H9 (cell line): ENCODE results near the gene ZNF79. TPM values are rescaled to one million over a fixed set of nuclear protein-coding genes. Genes with fewer than 3 reads are reported as not detected.

Source experiments
- DNase-seq: peaks from one replicate; pipeline ENCODE4 v3.0.0-alpha.2; 2017
- H2AFZ ChIP-seq: one replicate; pipeline ENCODE4 v1.6.1; 2013; ENCODE audit warnings: mild to moderate bottlenecking, low read length, control low read depth, moderate library complexity
- H2AK5ac ChIP-seq: 2 replicates; pipeline ENCODE4 v1.6.1; 2013; ENCODE audit warnings: low read length, control low read depth, mixed read lengths; ENCODE audit not compliant: insufficient read length
- H2BK120ac ChIP-seq: one replicate; pipeline ENCODE4 v1.6.1; 2013; ENCODE audit warnings: low read depth, mild to moderate bottlenecking, low read length, control low read depth, inconsistent platforms; ENCODE audit not compliant: poor library complexity, severe bottlenecking
- H2BK12ac ChIP-seq: 2 replicates; pipeline ENCODE4 v1.6.1; 2013; ENCODE audit warnings: low read length, control low read depth, mixed read lengths, low read depth; ENCODE audit not compliant: insufficient read length
- H2BK15ac ChIP-seq: 2 replicates; pipeline ENCODE4 v1.6.1; 2013; ENCODE audit warnings: low read depth, low read length, control low read depth
- H2BK20ac ChIP-seq: one replicate; pipeline ENCODE4 v1.6.1; 2013; ENCODE audit warnings: low read depth, mild to moderate bottlenecking, low read length, control low read depth, inconsistent platforms; ENCODE audit not compliant: poor library complexity, severe bottlenecking
- H2BK5ac ChIP-seq: 2 replicates; pipeline ENCODE4 v1.6.1; 2013; ENCODE audit warnings: low read length, control low read depth, mixed read lengths; ENCODE audit not compliant: insufficient read length
- H3K14ac ChIP-seq: 2 replicates; pipeline ENCODE4 v1.6.1; 2013; ENCODE audit warnings: low read length, control low read depth; ENCODE audit not compliant: insufficient read depth
- H3K18ac ChIP-seq: 2 replicates; pipeline ENCODE4 v1.6.1; 2013; ENCODE audit warnings: low read depth, mild to moderate bottlenecking, mixed read lengths, low read length, control low read depth; ENCODE audit not compliant: insufficient read length
- H3K23ac ChIP-seq: 2 replicates; pipeline ENCODE4 v1.6.1; 2013; ENCODE audit warnings: low read length, control low read depth, mixed read lengths, low read depth; ENCODE audit not compliant: insufficient read length
- H3K23me2 ChIP-seq: 2 replicates; pipeline ENCODE4 v1.6.1; 2013; ENCODE audit warnings: low read depth, mild to moderate bottlenecking, mixed read lengths, low read length, control low read depth; ENCODE audit not compliant: insufficient read length, poor library complexity, severe bottlenecking
- H3K27ac ChIP-seq: 2 replicates; pipeline ENCODE4 v1.5.1; 2013; ENCODE audit warnings: low read length, control low read depth, mixed read lengths, low read depth; ENCODE audit not compliant: insufficient read length
- H3K27me3 ChIP-seq: 2 replicates; pipeline ENCODE4 v1.6.1; 2013; ENCODE audit warnings: low read length, control low read depth, inconsistent platforms; ENCODE audit not compliant: insufficient read depth
- H3K4ac ChIP-seq: 2 replicates; pipeline ENCODE4 v1.6.1; 2013; ENCODE audit warnings: low read depth, mild to moderate bottlenecking, control low read depth, inconsistent platforms, low read length, moderate library complexity
- H3K4me1 ChIP-seq: 2 replicates; pipeline ENCODE4 v1.6.1; 2013; ENCODE audit warnings: low read length, control low read depth, inconsistent platforms; ENCODE audit not compliant: insufficient read depth
- H3K4me2 ChIP-seq: 2 replicates; pipeline ENCODE4 v1.6.1; 2013; ENCODE audit warnings: low read length, control low read depth, mixed read lengths; ENCODE audit not compliant: insufficient read length, insufficient read depth
- H3K56ac ChIP-seq: 2 replicates; pipeline ENCODE4 v1.6.1; 2013; ENCODE audit warnings: low read depth, mild to moderate bottlenecking, mixed read lengths, low read length, control low read depth; ENCODE audit not compliant: insufficient read length
- H3K79me1 ChIP-seq: 2 replicates; pipeline ENCODE4 v1.6.1; 2013; ENCODE audit warnings: low read depth, mild to moderate bottlenecking, moderate library complexity, low read length, control low read depth, inconsistent platforms; ENCODE audit not compliant: insufficient read depth, poor library complexity, severe bottlenecking
- H3K79me2 ChIP-seq: 2 replicates; pipeline ENCODE4 v1.6.1; 2013; ENCODE audit warnings: low read length, control low read depth, inconsistent platforms; ENCODE audit not compliant: insufficient read depth
- H3K9ac ChIP-seq: 2 replicates; pipeline ENCODE4 v1.6.1; 2013; ENCODE audit warnings: low read length, control low read depth, mixed read lengths; ENCODE audit not compliant: insufficient read length; ENCODE audit errors: extremely low read depth
- H3K9me3 ChIP-seq: one replicate; pipeline ENCODE4 v1.6.1; 2013; ENCODE audit warnings: low read depth, low read length, inconsistent platforms; ENCODE audit not compliant: control insufficient read depth
- H3T11ph ChIP-seq: one replicate; pipeline ENCODE4 v1.6.1; 2013; ENCODE audit warnings: mild to moderate bottlenecking, low read length, control low read depth, inconsistent platforms
- H4K20me1 ChIP-seq: one replicate; pipeline ENCODE4 v1.6.1; 2013; ENCODE audit not compliant: control insufficient read depth, insufficient read length, insufficient read depth
- H4K5ac ChIP-seq: 2 replicates; pipeline ENCODE4 v1.6.1; 2013; ENCODE audit warnings: low read depth, mild to moderate bottlenecking, mixed read lengths, low read length, control low read depth; ENCODE audit not compliant: insufficient read length
- H4K8ac ChIP-seq: replicated peaks from 2 replicates; pipeline ENCODE4 v1.6.1; 2013; ENCODE audit warnings: low read length, control low read depth, mixed read lengths, low read depth; ENCODE audit not compliant: insufficient read length
- H4K91ac ChIP-seq: 2 replicates; pipeline ENCODE4 v1.6.1; 2013; ENCODE audit warnings: low read depth, mild to moderate bottlenecking, moderate library complexity, mixed read lengths, low read length, control low read depth; ENCODE audit not compliant: insufficient read length
- H3K27ac Mint-ChIP-seq, 3 experiments: 2 replicates in 2 of 3; 3 replicates in 1 of 3; pipeline ENCODE4 v1.8.0; 2020 to 2021; ENCODE audit warnings: mixed read lengths in 3 of 3, mild to moderate bottlenecking in 1 of 3, moderate library complexity in 1 of 3
- H3K27me3 Mint-ChIP-seq: 2 replicates; pipeline ENCODE4 v1.8.0; 2021; ENCODE audit warnings: low read depth, mild to moderate bottlenecking, moderate library complexity, mixed read lengths
- H3K36me3 Mint-ChIP-seq, 3 experiments: 2 replicates in 2 of 3; 3 replicates in 1 of 3; pipeline ENCODE4 v1.8.0; 2020 to 2021; ENCODE audit warnings: low read depth in 3 of 3, mixed read lengths in 3 of 3; ENCODE audit not compliant: insufficient read depth in 1 of 3
- H3K4me1 Mint-ChIP-seq, 2 experiments: 2 replicates each; pipeline ENCODE4 v1.8.0; 2020; ENCODE audit warnings: mixed read lengths in 2 of 2
- H3K4me3 Mint-ChIP-seq, 2 experiments: 2 replicates in 1 of 2; 3 replicates in 1 of 2; pipeline ENCODE4 v1.8.0; 2020 to 2021; ENCODE audit warnings: mild to moderate bottlenecking in 2 of 2, mixed read lengths in 2 of 2, moderate library complexity in 1 of 2
- H3K9me3 Mint-ChIP-seq, 2 experiments: 2 replicates in 1 of 2; 3 replicates in 1 of 2; pipeline ENCODE4 v1.8.0; 2020; ENCODE audit warnings: mild to moderate bottlenecking in 2 of 2, mixed read lengths in 2 of 2, moderate library complexity in 1 of 2
- WGBS: extraction: QIAGEN DNeasy Blood & Tissue Kit; methylation state at CpG from one replicate; pipeline ENCODE4 v1.1.7; 2013; ENCODE audit warnings: missing lambda C conversion rate, low lambda C conversion rate, mixed read lengths; ENCODE audit not compliant: insufficient read length; ENCODE audit errors: extremely low coverage; 5-methylcytosine and 5-hydroxymethylcytosine counted together
- total RNA-seq: library from RNA; stranded (reverse); gene quantifications from 2 replicates; pipeline ENCODE4 v1.2.1, GENCODE V29; 2021
- TF ChIP-seq, protein P1 (sequence below): fragments of 200-600 bp; sonication (generic); conservative IDR thresholded peaks from 3 replicates; pipeline ENCODE4 v1.8.0; 2021; ENCODE audit warnings: antibody characterized with exemption, mild to moderate bottlenecking

The ZNF79 gene
- total RNA-seq, 1 experiment from 2014 or later = 11.5 TPM

DNA sequence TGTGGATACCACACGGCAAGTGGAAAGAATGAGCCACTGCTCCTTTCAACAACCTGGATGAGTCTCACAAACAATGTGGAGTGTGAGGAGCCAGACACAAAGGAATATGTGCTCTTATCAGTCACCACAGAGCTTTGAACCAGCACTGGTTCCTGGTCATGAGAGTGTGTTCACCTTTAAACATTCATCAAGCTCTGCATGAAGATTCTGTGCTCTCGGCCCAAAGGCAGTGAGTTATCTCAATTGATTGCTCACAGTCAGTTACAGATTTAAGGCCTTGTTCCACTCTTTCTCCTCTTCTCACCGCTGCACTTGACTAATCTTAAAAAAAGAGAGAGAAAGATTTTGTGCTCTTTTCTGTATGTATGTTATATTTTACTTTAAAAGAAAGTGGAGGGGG, 46.5 kb downstream of the ZNF79 start:
- Mint-ChIP-seq H3K4me1 (peaks cover 7 to 9% of the 10 kb centered on the region in 2 experiments; a peak in 3 of 4 replicates), H3K36me3 (peaks cover 9 to 28% (median 20%) of the 10 kb centered on the region in 3 experiments; a peak in 5 of 7 replicates), H3K9me3 (no peaks in the 10 kb centered on the region), H3K27me3 (no peaks in the 10 kb centered on the region), H3K4me3 (no peak overlapping the region), H3K27ac (no peak overlapping the region)
- Histone ChIP-seq H4K8ac (no peak overlapping the region), H2AK5ac (no peak overlapping the region), H2BK15ac (no peak overlapping the region), H3K9ac (no peak overlapping the region), H2BK5ac (no peak overlapping the region), H3K4me2 (no peak overlapping the region), H3K23ac (no peak overlapping the region), H3K56ac (no peak overlapping the region), H3K27ac (no peak overlapping the region), H3K23me2 (no peaks in the 10 kb centered on the region), H3K27me3 (no peaks in the 10 kb centered on the region), H2BK12ac (no peak overlapping the region), H3K9me3 (no peaks in the 10 kb centered on the region), H3K79me1 (no peaks in the 10 kb centered on the region), H4K91ac (no peak overlapping the region), H3K18ac (no peak overlapping the region), H4K20me1 (no peaks in the 10 kb centered on the region), H3K79me2 (no peaks in the 10 kb centered on the region), H3K4me1 (no peaks in the 10 kb centered on the region), H2AFZ (no peak overlapping the region), H2BK20ac (no peak overlapping the region), H4K5ac (no peak overlapping the region), H3T11ph (no peak overlapping the region), H2BK120ac (no peak overlapping the region), H3K14ac (no peak overlapping the region), H3K4ac (no peak overlapping the region)
- TF ChIP-seq, protein P1, sequence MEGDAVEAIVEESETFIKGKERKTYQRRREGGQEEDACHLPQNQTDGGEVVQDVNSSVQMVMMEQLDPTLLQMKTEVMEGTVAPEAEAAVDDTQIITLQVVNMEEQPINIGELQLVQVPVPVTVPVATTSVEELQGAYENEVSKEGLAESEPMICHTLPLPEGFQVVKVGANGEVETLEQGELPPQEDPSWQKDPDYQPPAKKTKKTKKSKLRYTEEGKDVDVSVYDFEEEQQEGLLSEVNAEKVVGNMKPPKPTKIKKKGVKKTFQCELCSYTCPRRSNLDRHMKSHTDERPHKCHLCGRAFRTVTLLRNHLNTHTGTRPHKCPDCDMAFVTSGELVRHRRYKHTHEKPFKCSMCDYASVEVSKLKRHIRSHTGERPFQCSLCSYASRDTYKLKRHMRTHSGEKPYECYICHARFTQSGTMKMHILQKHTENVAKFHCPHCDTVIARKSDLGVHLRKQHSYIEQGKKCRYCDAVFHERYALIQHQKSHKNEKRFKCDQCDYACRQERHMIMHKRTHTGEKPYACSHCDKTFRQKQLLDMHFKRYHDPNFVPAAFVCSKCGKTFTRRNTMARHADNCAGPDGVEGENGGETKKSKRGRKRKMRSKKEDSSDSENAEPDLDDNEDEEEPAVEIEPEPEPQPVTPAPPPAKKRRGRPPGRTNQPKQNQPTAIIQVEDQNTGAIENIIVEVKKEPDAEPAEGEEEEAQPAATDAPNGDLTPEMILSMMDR = no peak
- no CpG with 5 or more reads among the region's 3 CpGs for WGBS
- DNase-seq = no peak
